ACC112 (cell line): ENCODE data around the gene PTPRG.

ENCODE experiments used
- H2AFZ ChIP-seq: fragments of 200-600 bp; sonication (generic); one replicate; pipeline ENCODE4 v1.6.0; 2017; ENCODE audit warnings: antibody characterized with exemption, low read length; ENCODE audit not compliant: unreplicated experiment
- H3K27ac ChIP-seq: fragments of 200-600 bp; sonication (generic); 2 replicates; pipeline ENCODE4 v1.5.1; 2014; ENCODE audit warnings: low read depth, mild to moderate bottlenecking, antibody characterized with exemption, low read length, moderate library complexity
- H3K27me3 ChIP-seq: fragments of 200-600 bp; sonication (generic); 2 replicates; pipeline ENCODE4 v1.6.1; 2014; ENCODE audit warnings: mild to moderate bottlenecking, antibody characterized with exemption, low read length, moderate library complexity, mixed read lengths; ENCODE audit not compliant: insufficient read depth
- H3K36me3 ChIP-seq: fragments of 200-600 bp; sonication (generic); 2 replicates; pipeline ENCODE4 v1.6.1; 2016; ENCODE audit warnings: mild to moderate bottlenecking, antibody characterized with exemption, low read length, moderate library complexity, mixed read lengths; ENCODE audit not compliant: insufficient read depth
- H3K4me1 ChIP-seq: fragments of 200-600 bp; sonication (generic); one replicate; pipeline ENCODE4 v1.6.1; 2016; ENCODE audit warnings: low read length, mixed read lengths; ENCODE audit not compliant: insufficient read depth, unreplicated experiment, control insufficient read depth
- H3K4me3 ChIP-seq: fragments of 200-600 bp; sonication (generic); 2 replicates; pipeline ENCODE4 v1.5.1; 2014; ENCODE audit warnings: mild to moderate bottlenecking, low read depth, low read length
- H3K79me2 ChIP-seq: fragments of 200-600 bp; sonication (generic); one replicate; pipeline ENCODE4 v1.6.0; 2016; ENCODE audit warnings: low read length; ENCODE audit not compliant: control insufficient read depth, unreplicated experiment, insufficient read depth

Gene PTPRG

GRCh38 chr3:62208385-62208784 is 647.0 kb downstream of the PTPRG start:
- no peaks in the 10 kb centered on the region for H3K36me3 ChIP-seq
- no peaks in the 10 kb centered on the region for H3K4me1 ChIP-seq
- H3K4me3 ChIP-seq, result no peak overlapping the region
- H3K27ac ChIP-seq, result no peak overlapping the region
- H2AFZ ChIP-seq, result no peak overlapping the region
- no peaks in the 10 kb centered on the region for H3K27me3 ChIP-seq
- H3K79me2 ChIP-seq, result no peaks in the 10 kb centered on the region

GRCh38 chr3:62209101-62209500 is 647.7 kb downstream of the PTPRG start:
- no peaks in the 10 kb centered on the region for H3K36me3 ChIP-seq
- H3K4me1 ChIP-seq, result no peaks in the 10 kb centered on the region
- no peak overlapping the region for H2AFZ ChIP-seq
- H3K79me2 ChIP-seq, result no peaks in the 10 kb centered on the region
- no peaks in the 10 kb centered on the region for H3K27me3 ChIP-seq
- no peak overlapping the region for H3K27ac ChIP-seq
- no peak overlapping the region for H3K4me3 ChIP-seq

- no peaks in the 10 kb centered on the region for H3K36me3 ChIP-seq
- no peak overlapping the region for H2AFZ ChIP-seq
- no peak overlapping the region for H3K27ac ChIP-seq
- no peaks in the 10 kb centered on the region for H3K27me3 ChIP-seq
- H3K4me1 ChIP-seq, result no peaks in the 10 kb centered on the region
- no peaks in the 10 kb centered on the region for H3K79me2 ChIP-seq
- H3K4me3 ChIP-seq, result no peak overlapping the region
Measured at GRCh38 chr3:62210011-62210410, 648.6 kb downstream of the PTPRG start.

GRCh38 chr3:62211675-62212429 is 650.5 kb downstream of the PTPRG start:
- no peak overlapping the region for H3K27ac ChIP-seq
- no peak overlapping the region for H2AFZ ChIP-seq
- H3K27me3 ChIP-seq, result no peaks in the 10 kb centered on the region
- H3K79me2 ChIP-seq, result no peaks in the 10 kb centered on the region
- no peaks in the 10 kb centered on the region for H3K36me3 ChIP-seq
- H3K4me1 ChIP-seq, result no peaks in the 10 kb centered on the region
- H3K4me3 ChIP-seq, result no peak overlapping the region

- no peaks in the 10 kb centered on the region for H3K27me3 ChIP-seq
- no peak overlapping the region for H3K4me3 ChIP-seq
- H3K27ac ChIP-seq, result no peak overlapping the region
- H3K4me1 ChIP-seq, result no peaks in the 10 kb centered on the region
- H3K36me3 ChIP-seq, result no peaks in the 10 kb centered on the region
- no peak overlapping the region for H2AFZ ChIP-seq
- no peaks in the 10 kb centered on the region for H3K79me2 ChIP-seq
Measured at GRCh38 chr3:62214850-62215249, 653.5 kb downstream of the PTPRG start.

- Histone ChIP-seq H3K27me3 (no peaks in the 10 kb centered on the region), H3K27ac (no peak overlapping the region), H3K36me3 (no peaks in the 10 kb centered on the region), H2AFZ (no peak overlapping the region), H3K79me2 (no peaks in the 10 kb centered on the region), H3K4me3 (no peak overlapping the region), H3K4me1 (no peaks in the 10 kb centered on the region)
Measured at GRCh38 chr3:62220616-62221015, 659.2 kb downstream of the PTPRG start.

- no peak overlapping the region for H3K27ac ChIP-seq
- H3K4me3 ChIP-seq, result no peak overlapping the region
- H3K4me1 ChIP-seq, result no peaks in the 10 kb centered on the region
- H3K27me3 ChIP-seq, result no peaks in the 10 kb centered on the region
- H3K36me3 ChIP-seq, result no peaks in the 10 kb centered on the region
- no peaks in the 10 kb centered on the region for H3K79me2 ChIP-seq
- H2AFZ ChIP-seq, result no peak overlapping the region
Measured at GRCh38 chr3:62225051-62225450, 663.7 kb downstream of the PTPRG start.

GRCh38 chr3:62226601-62227339 is 665.4 kb downstream of the PTPRG start:
- Histone ChIP-seq H2AFZ (no peak overlapping the region), H3K27ac (no peak overlapping the region), H3K4me3 (no peak overlapping the region), H3K27me3 (no peaks in the 10 kb centered on the region), H3K36me3 (no peaks in the 10 kb centered on the region), H3K79me2 (no peaks in the 10 kb centered on the region), H3K4me1 (no peaks in the 10 kb centered on the region)

- H3K27me3 ChIP-seq, result no peaks in the 10 kb centered on the region
- H3K36me3 ChIP-seq, result no peaks in the 10 kb centered on the region
- H3K4me1 ChIP-seq, result no peaks in the 10 kb centered on the region
- no peak overlapping the region for H3K4me3 ChIP-seq
- H3K27ac ChIP-seq, result no peak overlapping the region
- no peaks in the 10 kb centered on the region for H3K79me2 ChIP-seq
- no peak overlapping the region for H2AFZ ChIP-seq
Measured at GRCh38 chr3:62228467-62228866, 667.1 kb downstream of the PTPRG start.

GRCh38 chr3:62229211-62229610 is 667.8 kb downstream of the PTPRG start:
- Histone ChIP-seq H3K79me2 (no peaks in the 10 kb centered on the region), H3K27ac (no peak overlapping the region), H3K4me3 (no peak overlapping the region), H3K36me3 (no peaks in the 10 kb centered on the region), H3K4me1 (no peaks in the 10 kb centered on the region), H2AFZ (no peak overlapping the region), H3K27me3 (no peaks in the 10 kb centered on the region)

- Histone ChIP-seq H3K79me2 (no peaks in the 10 kb centered on the region), H2AFZ (no peak overlapping the region), H3K27ac (no peak overlapping the region), H3K27me3 (no peaks in the 10 kb centered on the region), H3K4me1 (no peaks in the 10 kb centered on the region), H3K4me3 (no peak overlapping the region), H3K36me3 (no peaks in the 10 kb centered on the region)
Measured at GRCh38 chr3:62229908-62230307, 668.5 kb downstream of the PTPRG start.
